NCI-H146 (cell line): ENCODE measurements around the gene MRPL47.

Experiments used
- DNase-seq: peaks from one replicate; lab custom pipeline; 2025; lab: John Stamatoyannopoulos, UW

Gene MRPL47

DNA sequence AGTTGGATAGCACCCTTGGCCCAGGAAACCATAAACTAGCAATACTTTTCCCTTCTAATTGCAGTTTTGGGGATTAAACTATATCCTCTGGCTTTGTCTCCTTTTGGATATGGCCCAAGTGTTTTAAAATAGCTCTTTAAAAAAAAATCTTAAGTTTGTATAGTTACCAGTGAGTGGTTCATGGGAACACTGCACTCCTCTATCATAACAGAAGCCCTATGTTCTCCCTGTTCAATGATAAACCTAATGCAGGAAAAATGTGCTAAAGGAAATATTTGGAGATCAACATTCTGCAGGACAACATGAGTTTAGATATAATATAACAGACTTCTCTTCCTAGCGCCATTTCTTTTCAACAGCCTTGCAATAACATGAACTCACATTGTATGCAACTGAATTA is 13.1 kb downstream of the MRPL47 start:
- DNase-seq, result no peak

DNA sequence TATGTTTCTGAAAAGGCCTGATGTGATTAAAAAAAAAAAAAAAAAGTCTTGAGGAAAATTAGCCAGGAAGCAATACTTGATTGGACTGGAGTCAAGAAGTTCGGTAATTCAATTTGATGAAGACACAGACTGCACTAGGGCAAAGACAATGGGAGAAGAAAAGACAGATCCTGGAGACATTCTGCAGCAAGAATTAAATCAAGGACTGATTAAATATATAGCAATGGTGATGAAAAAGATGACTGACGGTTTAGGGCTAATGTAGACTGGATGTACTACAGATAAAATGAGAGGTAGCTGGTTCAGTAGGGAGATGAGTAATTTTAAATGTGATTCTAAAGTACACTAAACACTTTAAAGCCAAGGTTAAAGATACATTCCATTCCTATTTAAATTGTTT is 13.8 kb downstream of the MRPL47 start:
- DNase-seq, result no peak

GRCh38 chr3:179589143-179589542 is 15.3 kb downstream of the MRPL47 start:
- no peak for DNase-seq

DNA sequence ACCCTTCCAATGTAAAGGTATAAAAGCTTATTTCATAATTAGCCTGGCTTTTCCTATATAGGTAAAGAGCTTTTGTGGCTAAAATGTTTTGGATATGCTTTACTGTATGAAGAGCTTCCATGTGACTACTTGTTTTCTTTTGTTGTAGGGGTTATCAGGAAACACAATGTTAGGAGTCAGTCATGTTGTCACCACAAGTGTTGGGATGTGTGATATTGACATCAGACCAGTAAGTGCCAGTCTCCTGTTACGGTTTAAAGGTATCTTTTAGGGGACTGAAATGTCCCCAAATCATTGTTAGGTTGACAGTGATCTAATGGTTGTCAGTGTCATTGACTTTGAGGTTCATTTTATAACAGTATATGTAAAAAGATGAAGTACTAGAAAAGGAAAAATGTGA is 23.4 kb downstream of the MRPL47 start:
- no peak for DNase-seq

GRCh38 chr3:179565496-179565895 is 38.9 kb downstream of the MRPL47 start:
- DNase-seq, result no peak

GRCh38 chr3:179563271-179563783 is 41.1 kb downstream of the MRPL47 start:
- peak; percentile 74 for DNase-seq

DNA sequence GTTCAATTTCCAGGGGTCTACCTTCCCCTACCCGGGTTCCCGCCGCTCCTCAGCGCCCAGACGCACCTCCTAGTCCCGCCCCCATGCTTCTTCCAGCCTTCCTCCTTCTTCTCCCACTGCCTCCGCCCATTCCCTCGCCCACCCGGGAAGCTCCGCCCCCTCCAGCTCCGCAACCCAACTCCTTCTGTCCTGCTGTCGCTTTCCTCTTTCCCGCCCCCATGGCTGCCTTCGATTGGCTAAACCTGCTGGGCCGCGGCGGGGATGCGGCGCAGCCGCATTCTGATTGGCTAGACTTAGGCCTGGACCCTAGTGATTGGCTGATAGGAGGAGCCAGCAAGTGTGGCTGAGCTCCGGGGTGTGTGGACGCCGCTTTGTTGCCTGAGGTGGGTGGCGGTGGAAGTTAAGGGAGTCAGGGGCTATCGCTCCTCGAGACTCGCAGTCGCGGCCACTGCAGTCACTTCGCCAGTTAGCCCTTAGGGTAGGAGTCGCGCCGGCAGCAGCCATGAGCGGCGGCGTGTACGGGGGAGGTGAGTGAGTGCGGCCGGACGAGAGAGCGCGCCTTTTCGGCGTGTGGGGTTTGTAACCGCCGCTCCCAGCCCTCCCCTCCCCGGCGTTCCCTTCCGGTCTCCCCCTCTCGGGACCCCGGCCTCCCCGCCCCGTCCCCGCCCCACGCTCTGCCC is 41.7 kb downstream of the MRPL47 start, which contains the start of gene ACTL6A:
Gene ACTL6A (plus strand): TSS at position 336 of the 680 bp plus-strand sequence. CDS start 167 bp downstream, at position 503.
- peak; percentile 100 for DNase-seq

DNA sequence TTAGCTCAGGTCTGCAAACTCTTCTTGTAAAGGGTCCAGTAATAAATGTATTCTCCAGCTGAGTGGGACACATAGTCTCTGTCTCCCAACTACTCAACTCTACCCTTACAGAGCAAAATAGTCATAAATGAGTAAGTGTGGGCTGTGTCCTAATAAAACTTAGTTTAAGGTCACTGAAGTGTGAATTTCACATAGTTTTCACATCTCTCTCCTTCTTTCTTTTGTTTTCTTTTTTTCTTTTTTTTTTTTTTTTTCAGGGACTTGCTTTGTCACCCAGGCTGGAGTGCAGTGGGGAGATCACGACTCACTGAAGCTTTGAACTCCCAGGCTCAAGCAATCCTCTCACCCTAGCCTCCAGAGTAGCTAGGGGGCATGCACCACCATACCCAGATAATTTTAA is 43.6 kb downstream of the MRPL47 start:
- no peak for DNase-seq

GRCh38 chr3:179558742-179559364 is 45.6 kb downstream of the MRPL47 start:
- peak; percentile 74 for DNase-seq

- no peak for DNase-seq
Observed at GRCh38 chr3:179551349-179552105, 52.9 kb downstream of the MRPL47 start.

- DNase-seq, result no peak
Observed at GRCh38 chr3:179546814-179547241, 57.6 kb downstream of the MRPL47 start.

DNA sequence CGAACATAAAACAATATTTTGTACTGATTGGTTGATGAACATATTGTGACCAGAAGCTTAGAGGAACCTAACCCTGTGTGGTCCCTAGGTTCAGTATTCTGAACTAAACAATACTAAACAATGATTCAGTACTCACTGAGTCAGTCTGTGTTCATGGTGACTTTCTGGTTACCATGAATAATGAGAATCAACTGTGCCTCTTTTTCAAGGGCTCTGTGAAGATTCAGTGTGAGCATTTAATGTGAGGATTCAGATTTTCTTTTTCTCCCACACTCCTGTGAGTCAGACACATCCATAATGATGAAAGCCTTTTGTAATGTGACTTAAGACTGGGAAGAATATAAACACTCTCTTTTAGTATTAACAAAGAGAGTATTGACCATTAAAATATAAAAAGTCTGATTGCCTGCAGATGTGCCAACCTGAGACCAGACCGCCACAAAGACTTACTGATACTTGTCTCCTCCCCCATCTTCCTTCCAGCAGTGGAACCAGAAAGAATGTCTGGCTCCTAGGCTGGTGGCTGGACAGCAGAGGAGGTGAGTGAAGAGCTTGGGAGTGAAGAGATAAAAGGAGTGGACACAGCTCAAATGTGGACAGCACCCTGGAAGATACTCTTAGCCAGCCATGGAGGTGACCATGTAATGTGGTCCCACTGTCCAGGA is 59.3 kb downstream of the MRPL47 start:
- DNase-seq, result no peak

DNA sequence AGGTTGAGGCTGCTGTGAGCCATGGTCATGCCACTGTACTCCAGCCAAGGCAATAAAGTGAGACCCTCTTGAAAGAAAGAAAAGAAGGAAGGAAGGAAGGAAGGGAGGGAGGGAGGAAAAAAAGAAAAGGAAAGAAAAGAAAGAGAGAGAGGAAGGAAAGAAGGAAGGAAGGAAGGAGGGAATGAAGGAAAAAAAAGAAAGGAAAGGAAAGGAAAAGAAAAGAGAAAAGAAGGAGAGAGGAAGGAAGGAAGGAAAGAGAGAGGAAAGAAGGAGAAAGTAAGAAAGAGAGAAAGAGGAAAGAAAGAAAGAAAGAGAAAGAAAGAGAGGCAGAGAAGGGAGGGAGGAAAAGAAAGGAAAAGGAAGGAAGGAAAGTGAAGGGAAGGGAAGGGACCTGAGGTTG is 62.1 kb downstream of the MRPL47 start:
- no peak for DNase-seq

DNA sequence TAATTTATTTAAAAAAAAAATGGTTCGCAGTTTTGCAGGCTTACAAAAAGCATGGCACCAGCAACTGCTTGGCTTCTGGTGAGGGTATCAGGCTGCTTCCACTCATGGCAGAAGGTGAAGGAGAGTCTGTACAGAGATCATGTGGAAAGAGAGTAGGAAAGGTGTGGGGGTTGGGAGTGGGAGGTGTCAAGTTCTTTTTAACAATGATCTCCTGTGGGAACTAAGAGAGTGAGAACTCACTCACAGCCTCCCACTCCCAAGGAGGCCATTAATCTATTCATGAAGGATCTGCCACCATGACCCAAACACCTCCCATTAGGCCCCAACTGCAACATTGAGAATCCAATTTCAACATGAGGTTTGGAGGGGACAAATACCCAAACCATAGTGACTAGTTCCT is 62.8 kb downstream of the MRPL47 start:
- DNase-seq, result no peak

DNA sequence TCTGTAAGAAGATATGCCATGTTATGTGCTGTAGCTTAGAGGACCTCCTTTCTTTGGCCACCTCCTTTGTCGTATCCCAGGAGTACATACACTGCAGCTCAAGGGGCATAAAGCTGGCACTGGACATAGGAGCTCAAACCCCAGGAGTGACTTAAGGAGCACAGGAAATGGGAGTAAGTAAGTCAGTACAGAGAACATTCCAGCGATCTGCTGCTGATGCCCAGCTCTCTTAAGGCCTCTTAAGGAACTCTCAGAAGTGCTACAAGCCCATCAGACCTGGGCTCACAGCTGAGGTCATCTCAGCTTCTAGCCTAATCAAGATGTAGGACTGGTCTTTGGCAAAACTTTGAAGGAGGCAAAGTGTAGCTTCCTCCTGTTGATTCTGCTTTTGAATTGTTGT is 63.3 kb downstream of the MRPL47 start:
- no peak for DNase-seq
